ENCODE measurements around the gene RNASE7.

Gene RNASE7

DNA sequence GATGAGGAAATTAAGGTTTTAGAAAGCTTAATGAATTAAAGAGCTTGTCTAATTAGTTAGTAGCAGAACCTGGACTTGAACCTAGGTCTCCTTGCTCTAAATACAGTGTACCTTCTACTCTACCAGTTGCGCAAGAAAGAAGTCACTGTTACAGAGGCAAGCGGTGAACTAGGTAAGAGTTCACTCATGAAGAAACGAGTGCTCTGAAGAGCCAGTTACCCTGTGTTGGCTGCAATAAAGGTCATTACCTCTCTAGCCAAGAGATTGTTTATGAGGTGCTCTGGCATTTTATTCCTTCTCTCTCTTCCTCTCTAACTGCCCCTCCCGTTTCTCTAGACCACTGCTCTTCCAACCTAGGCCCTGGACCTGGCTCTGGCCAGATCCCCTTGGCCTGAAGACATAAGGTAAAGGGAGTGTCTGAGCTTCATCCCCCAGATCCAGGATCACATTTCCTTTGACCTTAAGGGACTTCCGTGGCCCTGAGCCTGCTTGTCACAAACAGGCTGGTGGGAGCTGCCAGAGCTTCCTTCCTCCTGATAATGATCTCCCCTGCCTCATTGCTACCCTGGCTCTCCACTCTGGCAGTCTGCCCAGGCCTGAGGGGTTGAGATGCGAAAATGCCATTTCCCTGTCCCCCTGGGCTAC, 1.9 kb downstream of the RNASE7 start:
- DNase-seq: no peak

DNA sequence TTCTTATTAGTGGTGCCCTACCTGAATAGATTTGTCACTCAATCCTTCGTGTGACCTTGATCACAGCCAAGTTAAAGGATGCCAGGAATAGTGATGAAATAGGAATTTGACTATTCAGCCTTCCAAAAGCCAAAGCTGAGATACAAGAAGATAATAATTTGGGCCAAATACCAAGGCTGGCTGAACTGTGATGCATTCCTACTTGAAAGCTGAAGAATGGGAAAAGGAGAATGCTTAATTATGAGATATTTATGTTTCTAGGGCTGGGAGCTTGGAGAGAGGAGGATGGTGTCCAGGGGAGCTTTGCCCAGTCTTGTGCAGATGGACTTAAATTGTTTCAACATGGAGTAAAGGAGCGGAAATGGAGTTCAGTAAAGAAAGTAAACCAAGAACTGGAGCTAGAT, 5.2 kb downstream of the RNASE7 start:
- DNase-seq: no peak

- DNase-seq: no peak
These were observed 6.5 kb downstream of the RNASE7 start for GRCh38 chr14:21048638-21049037.

DNA sequence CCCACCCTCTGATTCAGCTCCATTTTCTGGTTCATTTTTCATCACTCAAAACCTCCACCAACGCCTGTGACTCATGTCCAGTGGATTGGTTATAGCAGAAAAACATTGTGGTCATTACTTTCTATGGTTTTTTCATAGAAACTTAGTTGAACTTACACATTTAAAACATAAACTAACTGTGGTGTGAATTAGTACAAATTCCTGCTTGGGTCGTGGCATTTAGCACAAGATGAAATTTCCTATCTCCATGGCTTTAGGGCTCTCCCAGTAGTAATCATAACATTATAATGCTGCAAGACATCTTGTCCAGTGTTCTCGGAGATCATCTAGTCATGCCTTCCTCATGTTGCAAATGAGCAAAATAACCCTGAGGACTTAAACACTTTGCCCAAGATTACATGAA, 7.1 kb downstream of the RNASE7 start:
- no peak for DNase-seq

DNA sequence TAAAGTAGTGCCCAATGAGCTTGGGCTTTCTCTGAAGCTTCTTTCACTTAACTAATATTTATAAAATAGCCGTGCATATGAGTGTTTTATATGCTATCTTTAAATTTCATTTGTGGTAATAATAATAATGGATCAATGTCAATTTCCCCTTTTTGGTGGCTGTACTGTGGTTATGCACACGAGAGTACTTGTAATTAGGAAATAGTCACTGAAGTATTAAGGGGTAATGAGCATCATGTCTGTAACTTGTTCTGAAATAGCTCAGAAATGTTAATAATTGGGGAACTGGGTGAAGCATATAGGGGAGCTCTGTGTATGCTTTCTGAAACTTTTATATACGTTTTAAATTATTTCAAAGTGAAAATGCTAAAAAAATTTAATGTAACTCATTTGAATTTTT, 8.4 kb downstream of the RNASE7 start:
- no peak for DNase-seq

DNA sequence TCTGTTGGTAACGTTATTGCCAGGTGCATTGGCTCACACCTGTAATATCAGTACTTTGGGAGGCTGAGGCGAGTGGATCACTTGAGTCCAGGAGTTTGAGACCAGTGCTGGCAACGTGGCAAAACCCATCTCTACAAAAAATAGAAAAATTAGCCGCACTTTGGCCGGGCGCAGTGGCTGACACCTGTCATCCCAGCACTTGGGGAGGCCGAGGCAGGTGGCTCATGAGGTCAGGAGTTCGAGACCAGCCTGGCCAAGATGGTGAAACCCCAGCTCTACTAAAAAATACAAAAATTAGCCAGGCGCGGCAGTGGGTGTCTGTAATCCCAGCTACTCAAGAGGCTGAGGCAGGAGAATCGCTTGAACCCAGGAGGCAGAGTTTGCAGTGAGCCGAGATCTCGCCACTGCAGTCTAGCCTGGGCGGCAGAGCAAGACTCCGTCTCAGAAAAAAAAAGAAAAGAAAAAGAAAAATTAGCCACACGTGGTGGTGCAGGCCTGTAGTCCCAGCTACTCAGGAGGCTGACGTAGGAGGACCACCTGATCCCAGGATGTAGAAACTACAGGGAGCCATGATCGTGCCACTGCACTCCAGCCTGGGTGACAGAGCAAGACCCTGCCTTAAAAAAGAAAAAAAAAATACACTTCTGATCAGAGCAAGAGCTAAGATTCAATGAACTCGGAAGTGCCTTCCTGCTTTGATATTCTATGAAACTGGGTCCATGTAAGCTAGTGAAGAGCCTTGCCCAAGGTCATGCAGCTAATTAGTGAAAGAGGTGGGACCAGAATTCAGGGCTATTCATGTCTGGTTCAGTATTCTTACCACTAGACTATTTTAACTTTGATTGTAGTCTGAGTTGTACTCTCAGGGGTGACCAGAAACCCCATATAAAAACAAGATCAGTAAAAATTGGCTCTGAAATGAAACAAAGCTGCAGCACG, 11.3 kb downstream of the RNASE7 start:
- no peak for DNase-seq

DNA sequence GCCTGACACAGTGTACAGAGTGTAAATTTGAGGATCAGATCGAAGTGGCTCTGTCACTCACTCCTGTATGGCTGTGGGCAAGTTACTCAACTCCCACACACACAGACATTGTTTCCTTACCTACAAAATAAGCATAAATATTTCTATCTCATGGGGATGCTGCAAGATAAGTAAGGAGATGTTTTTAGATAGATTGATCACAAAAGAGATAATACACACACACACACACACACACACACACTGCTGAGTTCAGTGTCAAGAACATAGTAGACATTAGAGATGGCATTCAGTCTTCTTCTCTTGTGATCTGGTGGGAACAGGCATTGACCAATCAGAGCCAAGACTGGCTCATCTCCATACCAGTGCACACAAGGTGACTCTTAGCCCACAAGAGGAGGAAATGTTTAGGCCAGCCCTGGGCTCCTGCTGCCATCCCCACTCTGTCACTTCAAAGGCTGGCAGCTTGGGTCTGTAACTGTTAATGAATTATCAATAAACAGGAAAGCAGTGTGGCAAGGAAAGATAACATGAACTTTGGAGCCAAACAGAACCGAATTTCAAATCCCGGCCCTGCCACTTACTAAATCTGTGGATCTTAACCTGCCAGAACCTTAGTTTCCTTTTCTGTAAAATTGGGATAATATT, 12.1 kb downstream of the RNASE7 start:
- DNase-seq: no peak

GRCh38 chr14:21054768-21055145, 12.6 kb downstream of the RNASE7 start:
- DNase-seq: no peak

GRCh38 chr14:21055432-21056117, 13.4 kb downstream of the RNASE7 start:
- DNase-seq: no peak

DNA sequence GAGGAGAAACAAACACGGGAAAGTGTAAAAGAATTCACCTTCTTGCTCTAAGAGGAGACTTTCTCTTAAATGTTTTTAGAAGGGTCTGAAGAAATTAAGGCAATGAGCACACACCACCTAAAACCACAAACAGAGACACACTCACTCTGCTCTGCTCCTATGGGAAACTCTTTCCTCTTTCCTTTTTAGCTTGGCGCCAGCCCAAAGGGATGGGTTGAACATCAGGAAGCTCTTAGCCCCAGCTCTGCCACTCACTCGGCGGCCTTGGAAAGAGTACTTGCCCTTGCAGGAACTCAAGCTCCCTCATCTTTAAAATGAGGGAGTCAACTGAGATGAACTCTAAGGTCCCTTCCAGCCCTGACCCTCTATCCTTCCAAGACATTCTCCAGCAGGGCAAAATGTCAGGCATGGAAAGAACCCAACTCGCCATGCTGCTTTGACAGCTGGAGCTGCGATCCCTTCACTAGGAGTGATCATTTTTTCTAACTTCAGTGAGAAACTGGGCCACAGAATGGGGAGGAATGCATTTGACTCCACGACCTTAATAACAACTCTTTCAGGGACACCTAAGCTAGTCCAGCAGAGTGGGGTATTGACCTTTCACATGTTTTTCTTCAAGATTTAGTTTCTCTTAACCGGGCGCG, 14.5 kb downstream of the RNASE7 start:
- DNase-seq: no peak

- DNase-seq: no peak
These were observed 15.9 kb downstream of the RNASE7 start, which contains the start of gene RNASE8 for GRCh38 chr14:21057803-21058675. RNASE8 (plus strand) TSS chr14:21057822; CDS start chr14:21057893, 71 bp downstream.

DNA sequence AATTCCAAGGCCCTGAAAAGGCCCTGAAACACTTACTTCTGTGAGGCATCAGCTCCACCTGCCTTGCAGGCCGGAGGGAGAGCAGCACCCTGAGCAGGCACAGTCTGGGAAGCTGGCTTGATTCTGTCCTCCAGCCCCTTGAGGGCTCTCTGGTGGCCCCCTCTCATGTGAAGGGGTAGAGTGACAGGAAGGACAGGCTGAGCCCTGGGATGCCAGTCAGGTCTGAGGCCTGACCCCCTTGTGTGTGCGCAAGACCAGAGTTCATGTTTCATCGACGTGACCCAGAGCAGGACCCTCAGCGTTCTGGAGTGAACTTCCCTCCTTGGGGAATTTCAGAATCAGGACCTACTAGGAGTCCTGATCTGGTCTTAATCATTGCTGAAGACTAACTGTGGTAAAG, 16.7 kb downstream of the RNASE7 start:
- DNase-seq: no peak

- no peak for DNase-seq
These were observed 17.9 kb downstream of the RNASE7 start for GRCh38 chr14:21059842-21060613.

DNA sequence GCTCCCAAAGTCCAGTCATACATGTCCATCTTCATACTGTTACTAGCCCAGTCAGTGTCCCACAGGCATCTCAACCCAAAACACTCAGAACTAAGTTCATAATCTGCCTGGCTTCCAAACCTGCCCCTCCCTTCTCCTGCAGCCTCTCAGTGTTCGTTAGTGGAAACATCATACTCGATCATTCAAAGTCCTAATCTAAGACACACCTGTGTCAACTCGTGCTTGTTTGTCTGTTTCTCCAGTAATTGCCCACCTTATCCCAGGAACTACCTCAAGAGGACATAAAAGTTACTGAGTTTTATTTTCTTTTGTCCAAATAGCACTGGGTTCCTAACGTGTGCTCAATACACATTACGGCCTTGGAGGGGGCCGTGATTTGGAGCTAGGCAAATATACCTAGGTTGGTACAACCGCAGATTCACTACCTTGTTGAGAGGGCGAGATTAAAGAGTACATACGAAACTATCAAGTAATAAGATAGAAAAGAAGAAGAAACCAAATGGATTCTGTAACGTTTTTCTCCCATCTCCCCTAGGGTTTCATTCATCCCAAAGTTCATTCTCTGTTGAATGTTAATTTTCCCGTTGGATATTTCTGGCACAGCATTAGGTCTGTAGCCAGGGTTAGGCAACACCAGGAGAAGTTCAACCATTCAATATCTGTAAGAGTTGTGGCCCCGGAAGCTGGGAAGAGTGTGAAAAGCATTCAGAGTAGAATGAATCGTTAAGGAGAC, 18.6 kb downstream of the RNASE7 start:
- DNase-seq: no peak

DNA sequence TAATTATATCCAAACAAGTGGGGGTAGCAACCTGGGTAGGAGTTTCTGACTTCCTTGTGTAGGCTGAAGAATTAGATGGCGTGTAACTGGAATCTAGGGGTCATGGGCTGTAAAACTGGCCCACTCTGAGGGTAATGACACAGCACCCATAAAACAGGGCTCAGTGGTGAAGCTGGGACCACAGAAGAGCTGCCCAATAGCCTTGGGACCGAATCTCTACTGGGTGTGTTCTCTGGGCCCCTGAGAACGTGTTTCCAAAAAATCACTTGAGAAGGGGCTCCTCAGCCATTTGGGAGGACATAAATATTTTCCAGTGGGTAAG, 19.1 kb downstream of the RNASE7 start:
- no peak for DNase-seq

DNA sequence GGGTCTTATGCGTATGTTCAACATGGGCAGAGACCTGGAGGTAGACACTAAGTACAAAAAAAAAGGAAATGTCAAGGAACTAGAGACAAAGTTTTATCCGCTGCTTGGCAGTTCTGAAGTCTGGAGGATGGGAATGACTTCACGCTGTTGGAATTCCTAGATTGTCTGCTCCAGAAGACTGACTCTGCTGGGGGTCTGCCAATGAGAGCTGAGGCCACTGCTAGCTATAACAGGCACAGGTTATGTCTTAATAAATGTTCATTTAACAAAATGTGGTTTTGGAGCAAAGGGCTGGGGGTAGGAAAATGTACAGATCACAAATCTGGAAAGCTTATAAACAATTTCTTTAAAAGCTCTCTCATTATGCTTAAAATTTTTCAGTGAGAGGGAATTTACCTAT, 21.3 kb downstream of the RNASE7 start:
- no peak for DNase-seq

- no peak for DNase-seq
These were observed 24.8 kb downstream of the RNASE7 start for GRCh38 chr14:21066882-21067502.

GRCh38 chr14:21068521-21069387, 26.6 kb downstream of the RNASE7 start:
- DNase-seq: no peak
